Ovary (tissue), 3 donors: Measurements from ENCODE around the gene CD48.

ENCODE experiments used
- CTCF ChIP-seq, 3 donors: fragments of 450-650 bp in 2 of 3; fragments of 200-600 bp in 1 of 3; IDR thresholded peaks; one replicate each; pipeline versions ENCODE4 v1.5.1 to v1.8.0; 2016 to 2022; ENCODE audit warnings: antibody characterized with exemption in 3 of 3, mild to moderate bottlenecking in 1 of 3
- POLR2A ChIP-seq: fragments of 450-650 bp; IDR thresholded peaks from one replicate; pipeline ENCODE4 v1.6.1; 2017; ENCODE audit warnings: antibody characterized with exemption, mild to moderate bottlenecking, moderate library complexity
- donor health status: DM: no; HTN: no; CAD: no.

DNA sequence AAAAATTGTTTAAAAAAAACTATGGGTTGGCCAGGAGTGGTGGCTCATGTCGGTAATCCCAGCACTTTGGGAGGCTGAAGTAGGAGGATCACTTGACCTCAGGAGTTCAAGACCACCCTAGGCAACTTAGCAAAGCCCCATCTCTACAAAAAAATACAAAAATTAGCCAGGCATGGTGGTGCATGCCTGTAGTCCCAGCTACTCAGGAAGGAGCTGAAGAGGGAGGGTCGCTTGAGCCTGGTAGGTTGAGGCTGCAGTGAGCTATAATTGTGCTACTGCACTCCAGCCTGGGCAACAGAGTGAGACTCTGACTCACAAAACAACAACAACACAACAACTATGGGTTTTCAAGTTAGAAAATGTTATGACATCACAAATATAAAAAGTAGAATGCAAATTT is 43.8 kb upstream of the CD48 start:
- TF ChIP-seq CTCF (IDR thresholded peaks at IDR 0.05) (no peak), POLR2A (no peak)
